DND-41 (cell line): ENCODE results near the gene PAK5.

Experiments
- EZH2 ChIP-seq: IDR thresholded peaks from 3 replicates; pipeline ENCODE4 v1.6.1; 2012; ENCODE audit warnings: borderline replicate concordance, low read depth, mild to moderate bottlenecking, moderate library complexity, low read length, inconsistent platforms; ENCODE audit not compliant: severe bottlenecking
- TF ChIP-seq, protein P1 (sequence below): IDR thresholded peaks from 2 replicates; pipeline ENCODE4 v1.5.1; 2012; ENCODE audit warnings: borderline replicate concordance, low read length, moderate library complexity, mild to moderate bottlenecking; ENCODE audit not compliant: poor library complexity, severe bottlenecking; ENCODE audit errors: extremely low read depth

GRCh38 chr20:9775176-9775575 is 63.7 kb downstream of the PAK5 start:
- TF ChIP-seq, protein P1, sequence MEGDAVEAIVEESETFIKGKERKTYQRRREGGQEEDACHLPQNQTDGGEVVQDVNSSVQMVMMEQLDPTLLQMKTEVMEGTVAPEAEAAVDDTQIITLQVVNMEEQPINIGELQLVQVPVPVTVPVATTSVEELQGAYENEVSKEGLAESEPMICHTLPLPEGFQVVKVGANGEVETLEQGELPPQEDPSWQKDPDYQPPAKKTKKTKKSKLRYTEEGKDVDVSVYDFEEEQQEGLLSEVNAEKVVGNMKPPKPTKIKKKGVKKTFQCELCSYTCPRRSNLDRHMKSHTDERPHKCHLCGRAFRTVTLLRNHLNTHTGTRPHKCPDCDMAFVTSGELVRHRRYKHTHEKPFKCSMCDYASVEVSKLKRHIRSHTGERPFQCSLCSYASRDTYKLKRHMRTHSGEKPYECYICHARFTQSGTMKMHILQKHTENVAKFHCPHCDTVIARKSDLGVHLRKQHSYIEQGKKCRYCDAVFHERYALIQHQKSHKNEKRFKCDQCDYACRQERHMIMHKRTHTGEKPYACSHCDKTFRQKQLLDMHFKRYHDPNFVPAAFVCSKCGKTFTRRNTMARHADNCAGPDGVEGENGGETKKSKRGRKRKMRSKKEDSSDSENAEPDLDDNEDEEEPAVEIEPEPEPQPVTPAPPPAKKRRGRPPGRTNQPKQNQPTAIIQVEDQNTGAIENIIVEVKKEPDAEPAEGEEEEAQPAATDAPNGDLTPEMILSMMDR = no peak
- TF ChIP-seq EZH2 = no peak
